ENCODE results near the gene ARRDC3. TPM values are rescaled to one million over a fixed set of nuclear protein-coding genes. Genes with fewer than 3 reads are reported as not detected.

ARRDC3 gene
- total and polyA plus RNA-seq, 9 of the 15 experiments (the other 6 are each of a cell fraction or from before 2014, with no cell fraction given): 15.3 to 58.1 (median 39.4) TPM

DNA sequence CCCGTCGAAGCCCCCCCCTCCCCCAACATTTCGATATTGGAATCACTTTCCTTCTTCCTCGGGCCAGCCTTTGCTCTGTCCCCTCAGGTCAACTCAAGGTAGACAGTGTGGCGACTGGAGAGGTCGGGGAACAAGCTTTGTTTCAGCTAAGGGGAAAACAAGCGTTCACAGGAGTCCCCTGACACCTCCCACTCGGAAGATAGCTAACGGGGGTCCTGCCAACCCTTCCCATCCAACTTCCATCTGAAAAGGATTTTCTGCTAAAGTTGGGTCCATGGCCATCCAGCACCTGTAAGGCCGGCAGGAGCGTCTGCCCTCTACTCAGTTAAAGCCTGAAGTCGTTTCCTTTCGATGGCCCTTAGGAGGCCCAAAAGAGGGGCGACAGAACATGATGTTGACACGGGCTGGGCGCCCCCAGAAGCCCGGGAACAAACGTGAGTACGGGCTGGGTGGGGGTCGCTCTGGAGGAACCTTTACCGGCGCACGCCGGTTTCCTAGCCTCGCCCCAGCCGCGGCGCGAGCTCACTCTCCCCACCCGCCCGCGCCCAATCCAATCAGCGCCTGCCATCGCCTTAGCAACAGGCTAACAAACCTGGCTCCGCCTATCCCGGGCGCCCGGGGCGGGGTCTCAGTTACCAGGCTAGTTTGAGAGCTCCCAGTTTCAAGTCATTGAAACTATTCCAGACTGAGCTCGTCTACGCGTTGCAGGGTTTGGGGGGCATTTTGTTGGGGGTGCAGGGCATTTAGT, 2.5 kb downstream of the ARRDC3 start (continued):
- TF ChIP-seq RFX5 (IDR thresholded peaks at IDR 0.05; ENCODE audit: low read depth, low read length) (peak; percentile 90), SPI1 (IDR thresholded peaks at IDR 0.05; ENCODE audit: borderline replicate concordance, low read depth, low read length) (no peak), MYNN (IDR thresholded peaks at IDR 0.05) (no peak), MYNN (CRISPR knock-in tag; IDR thresholded peaks at IDR 0.05) (no peak), YY1 (IDR thresholded peaks at IDR 0.05; ENCODE audit: borderline replicate concordance in 1 of 3, control insufficient read depth in 1 of 3, extremely low read depth in 1 of 3, insufficient read depth in 3 of 3, insufficient read length in 1 of 3, insufficient replicate concordance in 2 of 3, low read depth in 1 of 3, low read length in 2 of 3) (peak in 2 of 3 experiments; percentile 38 to 55)
- TF ChIP-seq, protein P1, sequence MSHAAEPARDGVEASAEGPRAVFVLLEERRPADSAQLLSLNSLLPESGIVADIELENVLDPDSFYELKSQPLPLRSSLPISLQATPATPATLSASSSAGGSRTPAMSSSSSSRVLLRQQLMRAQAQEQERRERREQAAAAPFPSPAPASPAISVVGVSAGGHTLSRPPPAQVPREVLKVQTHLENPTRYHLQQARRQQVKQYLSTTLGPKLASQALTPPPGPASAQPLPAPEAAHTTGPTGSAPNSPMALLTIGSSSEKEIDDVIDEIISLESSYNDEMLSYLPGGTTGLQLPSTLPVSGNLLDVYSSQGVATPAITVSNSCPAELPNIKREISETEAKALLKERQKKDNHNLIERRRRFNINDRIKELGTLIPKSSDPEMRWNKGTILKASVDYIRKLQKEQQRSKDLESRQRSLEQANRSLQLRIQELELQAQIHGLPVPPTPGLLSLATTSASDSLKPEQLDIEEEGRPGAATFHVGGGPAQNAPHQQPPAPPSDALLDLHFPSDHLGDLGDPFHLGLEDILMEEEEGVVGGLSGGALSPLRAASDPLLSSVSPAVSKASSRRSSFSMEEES (CRISPR knock-in tag; IDR thresholded peaks at IDR 0.05): peak; percentile 6; the same call in 1 of the 2 replicates
